Right lobe of liver (tissue), 6 donors: ENCODE data around the gene GFI1B. TPM values are rescaled to one million over a fixed set of nuclear protein-coding genes. Genes with fewer than 3 reads are reported as not detected.
A peak's percentile ranks its signal among the peaks of the same experiment; 100 is the strongest.

Experiments used
- ATAC-seq, 4 donors: fragments of 200-7000 bp; cut with Tn5 transposase; one replicate each; pipeline ENCODE4 v1.9.1; 2020; ENCODE audit warnings: mild to moderate bottlenecking in 4 of 4, moderate library complexity in 4 of 4
- DNase-seq, 3 donors: peaks; one replicate each; pipeline ENCODE4 v3.0.0-alpha.2; 2020
- H3K27ac ChIP-seq, 3 donors: fragments of 200-600 bp; one replicate each; pipeline ENCODE4 v1.8.0; 2022
- H3K27me3 ChIP-seq, 2 donors: fragments of 200-600 bp; one replicate each; pipeline ENCODE4 v1.8.0; 2022
- H3K36me3 ChIP-seq, 4 donors: fragments of 200-600 bp; sonication (generic) in 1 of 4; one replicate each; pipeline versions ENCODE4 v1.5.1 to v1.8.0; 2017 to 2022; ENCODE audit warnings: control low read depth in 1 of 4
- H3K4me1 ChIP-seq, 4 donors: fragments of 200-600 bp; sonication (generic) in 1 of 4; one replicate each; pipeline versions ENCODE4 v1.5.1 to v1.8.0; 2017 to 2022; ENCODE audit warnings: control low read depth in 1 of 4
- H3K4me3 ChIP-seq, 3 donors: fragments of 200-600 bp; one replicate each; pipeline ENCODE4 v1.8.0; 2022
- H3K9me3 ChIP-seq, 4 donors: fragments of 200-600 bp; sonication (generic) in 1 of 4; one replicate each; pipeline versions ENCODE4 v1.5.1 to v1.8.0; 2017 to 2022; ENCODE audit warnings: control low read depth in 1 of 4
- POLR2A ChIP-seq: fragments of 450-650 bp; IDR thresholded peaks from one replicate; pipeline ENCODE4 v1.6.1; 2017; ENCODE audit warnings: antibody characterized with exemption, mild to moderate bottlenecking
- WGBS: methylation state at CpG from one replicate; pipeline ENCODE4 v1.1.6; 2018; ENCODE audit warnings: low coverage, low lambda C conversion rate; ENCODE audit not compliant: insufficient coverage; ENCODE audit errors: missing lambda C conversion rate; 5-methylcytosine and 5-hydroxymethylcytosine counted together
- intact Hi-C, 2 donors: fragments of 100-400 bp; cut with DNase I; formaldehyde crosslinking; loops; one replicate each; pipeline versions ENCODE4 v1.11.2 to v1.14.1; 2022
- total RNA-seq, 6 experiments: library from RNA; depleted of rRNA in 2 of 6; stranded (reverse); fragments of >200 nt in 2 of 6; fragmentation: NEBNext Ultra II Directional in 3 of 6; extraction: Animal tissue kit (Norgen Biotek cat#: 25700) in 3 of 6; gene quantifications; one replicate each; pipeline versions ENCODE4 v1.1.0 to v1.2.4, GENCODE V29; 2016 to 2023
- TF ChIP-seq, protein P1 (sequence below), 4 donors: fragments of 200-600 bp in 3 of 4; fragments of 450-650 bp in 1 of 4; IDR thresholded peaks; one replicate each; pipeline versions ENCODE4 v1.5.1 to v1.8.0; 2016 to 2022; ENCODE audit warnings: antibody characterized with exemption in 4 of 4, mild to moderate bottlenecking in 2 of 4
- donor health status: DM: no; HTN: yes; CAD: no.
- donor health status: DM: no; HTN: no; CAD: no.
- donor health status: DM: no; HTN: no; CAD: no.
- donor health status: DM: no; HTN: yes; CAD: no.
- donor health status: DM: no; HTN: yes; CAD: no.

GFI1B gene
- total RNA-seq, 6 experiments from 2014 or later = 0.24 to 0.64 (median 0.39) TPM; not detected in 3

- H3K27me3 ChIP-seq = no peaks in the 10 kb centered on the region
- DNase-seq (no peak), ATAC-seq (no peak)
- TF ChIP-seq POLR2A = no peak
- TF ChIP-seq, protein P1, sequence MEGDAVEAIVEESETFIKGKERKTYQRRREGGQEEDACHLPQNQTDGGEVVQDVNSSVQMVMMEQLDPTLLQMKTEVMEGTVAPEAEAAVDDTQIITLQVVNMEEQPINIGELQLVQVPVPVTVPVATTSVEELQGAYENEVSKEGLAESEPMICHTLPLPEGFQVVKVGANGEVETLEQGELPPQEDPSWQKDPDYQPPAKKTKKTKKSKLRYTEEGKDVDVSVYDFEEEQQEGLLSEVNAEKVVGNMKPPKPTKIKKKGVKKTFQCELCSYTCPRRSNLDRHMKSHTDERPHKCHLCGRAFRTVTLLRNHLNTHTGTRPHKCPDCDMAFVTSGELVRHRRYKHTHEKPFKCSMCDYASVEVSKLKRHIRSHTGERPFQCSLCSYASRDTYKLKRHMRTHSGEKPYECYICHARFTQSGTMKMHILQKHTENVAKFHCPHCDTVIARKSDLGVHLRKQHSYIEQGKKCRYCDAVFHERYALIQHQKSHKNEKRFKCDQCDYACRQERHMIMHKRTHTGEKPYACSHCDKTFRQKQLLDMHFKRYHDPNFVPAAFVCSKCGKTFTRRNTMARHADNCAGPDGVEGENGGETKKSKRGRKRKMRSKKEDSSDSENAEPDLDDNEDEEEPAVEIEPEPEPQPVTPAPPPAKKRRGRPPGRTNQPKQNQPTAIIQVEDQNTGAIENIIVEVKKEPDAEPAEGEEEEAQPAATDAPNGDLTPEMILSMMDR (IDR thresholded peaks at IDR 0.05) = no peak
- H3K27ac ChIP-seq = no peak overlapping the region
- H3K4me1 ChIP-seq = peaks cover 0 to 21% (median 6%) of the 10 kb centered on the region in 4 donors
- 100% methylated on average over 1 of the region's 1 CpG for WGBS
- intact Hi-C loops = no loop called here
- H3K4me3 ChIP-seq = no peak overlapping the region
- H3K36me3 ChIP-seq = peaks cover 0 to 4% (median 0%) of the 10 kb centered on the region in 4 donors
- no peaks in the 10 kb centered on the region for H3K9me3 ChIP-seq
Observed at GRCh38 chr9:132939169-132939568, 39.3 kb upstream of the GFI1B start.

DNA sequence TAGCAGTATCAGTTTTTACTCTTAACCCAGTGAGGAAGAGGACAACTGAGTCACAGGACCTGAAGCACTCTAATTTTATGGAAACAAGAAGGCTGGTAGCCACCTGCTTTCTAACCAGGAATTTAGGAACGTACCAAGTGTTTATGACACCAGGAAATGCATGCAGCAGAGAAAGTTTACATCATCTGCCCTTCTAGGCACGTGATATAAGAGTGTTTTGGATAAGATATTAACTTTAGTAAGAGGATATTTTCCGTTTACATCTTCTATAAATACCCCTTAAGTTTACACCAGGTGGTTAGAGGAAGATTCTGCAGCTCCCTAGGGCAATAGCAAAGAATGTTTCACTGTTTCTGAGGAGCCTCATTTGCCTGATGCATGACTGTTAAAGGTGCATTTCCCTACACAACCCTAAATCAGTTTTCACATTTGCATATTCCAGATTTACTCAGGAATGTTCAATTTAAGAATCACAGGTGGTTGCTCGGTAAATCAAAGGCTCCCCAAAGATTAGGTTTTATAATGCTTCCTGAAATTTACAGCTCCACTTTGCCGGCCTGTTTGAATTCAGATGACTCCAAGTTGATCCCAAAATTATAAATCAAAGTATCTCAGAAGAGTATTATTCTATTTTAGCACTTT, 35.8 kb upstream of the GFI1B start:
- TF ChIP-seq, protein P1 (IDR thresholded peaks at IDR 0.05) = no peak
- TF ChIP-seq POLR2A = no peak
- ATAC-seq (no peak), DNase-seq (no peak)
- intact Hi-C loops = no loop called here
- Histone ChIP-seq H3K36me3 (no peaks in the 10 kb centered on the region), H3K4me1 (peaks cover 0 to 21% (median 6%) of the 10 kb centered on the region in 4 donors), H3K27me3 (no peaks in the 10 kb centered on the region), H3K9me3 (no peaks in the 10 kb centered on the region), H3K4me3 (no peak overlapping the region), H3K27ac (no peak overlapping the region)
- WGBS = 65% methylated on average over 5 of the region's 5 CpGs

DNA sequence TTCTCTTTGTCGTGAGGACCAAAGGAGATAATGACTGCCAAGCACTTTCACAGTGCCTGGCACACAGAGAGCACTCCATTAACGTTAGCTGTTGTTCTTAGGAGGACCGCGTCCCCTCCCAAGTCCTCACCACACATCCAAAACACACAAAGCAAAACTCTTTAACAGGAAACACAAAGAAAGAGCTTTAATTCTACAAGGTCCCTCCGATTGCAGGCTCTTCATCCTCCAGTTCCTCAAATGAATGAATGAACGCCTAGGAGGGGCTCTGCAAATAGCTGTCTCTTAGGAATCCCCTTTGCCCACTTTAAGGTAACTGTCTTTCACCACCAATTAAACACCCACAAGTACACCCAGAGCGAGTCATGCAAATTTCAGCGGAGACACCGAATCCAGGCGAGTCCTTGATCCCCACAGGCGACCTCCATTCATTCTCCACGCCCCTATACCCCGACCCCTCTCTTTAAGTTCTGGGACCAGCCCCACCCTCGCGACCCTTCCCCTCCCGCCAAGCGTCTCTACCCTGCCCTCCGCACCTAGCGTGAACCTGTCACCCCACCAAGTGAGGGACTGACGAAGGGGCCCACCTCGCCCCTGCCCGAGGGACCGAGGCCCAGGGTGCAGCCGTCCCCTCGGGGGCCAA, 34.7 kb upstream of the GFI1B start:
- DNase-seq = no peak
- TF ChIP-seq, protein P1 (IDR thresholded peaks at IDR 0.05) = no peak
- no peak for TF ChIP-seq POLR2A
- no peak for ATAC-seq

GRCh38 chr9:132944294-132945185, 34.0 kb upstream of the GFI1B start, which contains the start of gene TSC1:
Gene TSC1, minus strand, starts transcription at chr9:132944616. Its CDS starts 15,744 bp downstream, at chr9:132928872.
- Histone ChIP-seq H3K4me1 (peaks cover 0 to 21% (median 6%) of the 10 kb centered on the region in 4 donors), H3K9me3 (no peaks in the 10 kb centered on the region), H3K27ac (peak within 1 kb of the TSS; percentile 97 to 99 (median 99)), H3K4me3 (peak within 1 kb of the TSS; percentile 99 to 100 (median 99)), H3K36me3 (no peaks in the 10 kb centered on the region), H3K27me3 (no peaks in the 10 kb centered on the region)
- peak; percentile 93 to 97 (median 95) for ATAC-seq
- WGBS = under 1% methylated on average over 24 of the region's 72 CpGs
- intact Hi-C loops = no loop called here
- peak; percentile 43 for TF ChIP-seq POLR2A
- TF ChIP-seq, protein P1 (IDR thresholded peaks at IDR 0.05) = no peak
- DNase-seq = peak; percentile 98

More for the DNA sequence above, 34.7 kb upstream of the GFI1B start:
- peaks cover 0 to 21% (median 6%) of the 10 kb centered on the region in 4 donors for H3K4me1 ChIP-seq
- WGBS = 1% methylated on average over 23 of the region's 25 CpGs
- no peaks in the 10 kb centered on the region for H3K36me3 ChIP-seq
- no peaks in the 10 kb centered on the region for H3K27me3 ChIP-seq
- peak overlapping the region; percentile 97 to 99 (median 99) for H3K27ac ChIP-seq
- peak overlapping the region; percentile 99 to 100 (median 99) for H3K4me3 ChIP-seq
- no peaks in the 10 kb centered on the region for H3K9me3 ChIP-seq
- intact Hi-C loops = no loop called here
